Measurements from ENCODE around the gene ASCL2. TPM values are rescaled to one million over a fixed set of nuclear protein-coding genes. Genes with fewer than 3 reads are reported as not detected.

Gene ASCL2
- total RNA-seq, 1 donor from 2014 or later = 2.2 TPM

GRCh38 chr11:2316963-2317244 is 46.5 kb upstream of the ASCL2 start:
- no peak for TF ChIP-seq CTCF (IDR thresholded peaks at IDR 0.05)
- intact Hi-C loops (cut with DNase I) = no loop called here
- DNase-seq (no peak), ATAC-seq (no peak)
- H3K4me3 ChIP-seq = no peak overlapping the region
- no peak overlapping the region for H3K27ac ChIP-seq
- no peaks in the 10 kb centered on the region for H3K27me3 ChIP-seq
- peaks cover 15% of the 10 kb centered on the region for H3K4me1 ChIP-seq
- no peaks in the 10 kb centered on the region for H3K36me3 ChIP-seq
- H3K9me3 ChIP-seq = no peaks in the 10 kb centered on the region

DNA sequence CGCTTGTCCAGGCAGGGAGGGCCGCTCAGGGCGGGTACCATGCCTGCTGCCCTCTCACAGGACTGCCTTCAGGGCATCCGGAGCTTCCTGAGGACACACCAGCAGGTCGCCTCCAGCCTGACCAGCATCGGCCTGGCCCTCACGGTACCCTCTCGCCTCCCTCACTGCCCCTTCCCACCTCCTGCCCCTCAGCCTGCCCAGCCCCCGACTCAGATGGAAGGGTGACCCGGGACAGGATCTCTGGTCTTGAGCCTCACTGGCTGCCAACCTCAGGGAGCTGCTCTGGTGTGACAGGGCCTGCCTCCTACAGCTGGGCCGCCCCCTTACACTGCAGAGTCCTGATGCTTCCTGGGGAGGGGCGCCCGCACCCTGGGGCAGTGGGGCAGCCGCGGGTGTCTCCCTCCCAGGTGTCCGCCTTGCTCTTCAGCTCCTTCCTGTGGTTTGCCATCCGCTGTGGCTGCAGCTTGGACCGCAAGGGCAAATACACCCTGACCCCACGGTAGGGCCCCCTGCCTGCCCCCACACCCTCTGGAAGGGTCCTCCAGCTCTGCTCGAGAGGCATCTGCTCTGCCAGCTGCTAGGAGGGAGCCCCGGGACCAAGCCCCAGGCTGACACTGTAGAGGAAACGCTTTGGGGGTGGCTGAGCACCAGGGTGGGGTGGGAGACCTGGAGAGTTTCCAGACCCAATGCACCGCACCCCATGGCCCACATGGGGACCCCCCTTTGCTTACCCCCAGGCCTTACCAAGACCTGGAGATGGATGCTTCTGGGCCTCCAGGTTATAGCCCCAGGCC is 46.0 kb upstream of the ASCL2 start:
- Histone ChIP-seq H3K4me3 (no peak overlapping the region), H3K9me3 (no peaks in the 10 kb centered on the region), H3K4me1 (peaks cover 15% of the 10 kb centered on the region), H3K36me3 (no peaks in the 10 kb centered on the region), H3K27me3 (no peaks in the 10 kb centered on the region), H3K27ac (no peak overlapping the region)
- DNase-seq (peak; percentile 45), ATAC-seq (no peak)
- no peak for TF ChIP-seq CTCF (IDR thresholded peaks at IDR 0.05)
- intact Hi-C loops (cut with DNase I) = no loop called here

GRCh38 chr11:2315395-2316168 is 45.2 kb upstream of the ASCL2 start:
- no peak for TF ChIP-seq CTCF (IDR thresholded peaks at IDR 0.05)
- Histone ChIP-seq H3K4me1 (peaks cover 15% of the 10 kb centered on the region), H3K27ac (peak overlapping the region; percentile 55), H3K9me3 (no peaks in the 10 kb centered on the region), H3K36me3 (no peaks in the 10 kb centered on the region), H3K27me3 (no peaks in the 10 kb centered on the region), H3K4me3 (no peak overlapping the region)
- ATAC-seq (no peak), DNase-seq (peak; percentile 63)
- intact Hi-C loops (cut with DNase I) = no loop called here

- H3K27me3 ChIP-seq = no peaks in the 10 kb centered on the region
- H3K4me3 ChIP-seq = no peak overlapping the region
- TF ChIP-seq CTCF (IDR thresholded peaks at IDR 0.05) = no peak
- DNase-seq (peak; percentile 83), ATAC-seq (peak; percentile 72)
- no peaks in the 10 kb centered on the region for H3K9me3 ChIP-seq
- H3K4me1 ChIP-seq = peaks cover 15% of the 10 kb centered on the region
- intact Hi-C loops (cut with DNase I) = no loop called here
- no peaks in the 10 kb centered on the region for H3K36me3 ChIP-seq
- peak overlapping the region; percentile 73 for H3K27ac ChIP-seq
Measured at GRCh38 chr11:2314525-2315394, 44.4 kb upstream of the ASCL2 start.

GRCh38 chr11:2314136-2314524 is 43.7 kb upstream of the ASCL2 start:
- Histone ChIP-seq H3K9me3 (no peaks in the 10 kb centered on the region), H3K4me1 (peaks cover 15% of the 10 kb centered on the region), H3K36me3 (no peaks in the 10 kb centered on the region), H3K4me3 (no peak overlapping the region), H3K27ac (peak overlapping the region; percentile 73), H3K27me3 (no peaks in the 10 kb centered on the region)
- no peak for ATAC-seq
- intact Hi-C loops (cut with DNase I) = no loop called here
- peak; percentile 39 for DNase-seq
- TF ChIP-seq CTCF (IDR thresholded peaks at IDR 0.05) = no peak

All from upper lobe of right lung (tissue), 1 donor.